Loucy (cell line): ENCODE measurements around the gene CRELD1.

ENCODE experiments used
- H2AFZ ChIP-seq: fragments of 200-600 bp; sonication (generic); 2 replicates; pipeline ENCODE4 v1.6.0; 2016; ENCODE audit warnings: antibody characterized with exemption, mild to moderate bottlenecking, low read length, moderate library complexity
- H3F3A ChIP-seq: fragments of 200-600 bp; 2 replicates; pipeline ENCODE4 v1.6.0; 2016; ENCODE audit warnings: antibody characterized with exemption, low read depth, mild to moderate bottlenecking
- H3K27me3 ChIP-seq: fragments of 200-600 bp; sonication (generic); 2 replicates; pipeline ENCODE4 v1.6.1; 2014; ENCODE audit warnings: low read length, mild to moderate bottlenecking; ENCODE audit not compliant: insufficient read depth, poor library complexity, severe bottlenecking
- H3K36me3 ChIP-seq: fragments of 200-600 bp; sonication (generic); 2 replicates; pipeline ENCODE4 v1.6.1; 2016; ENCODE audit warnings: low read length; ENCODE audit not compliant: insufficient read depth
- H3K4me1 ChIP-seq: fragments of 200-600 bp; sonication (generic); 2 replicates; pipeline ENCODE4 v1.5.1; 2014; ENCODE audit warnings: low read length, mild to moderate bottlenecking; ENCODE audit not compliant: insufficient read depth, poor library complexity, severe bottlenecking
- H3K4me2 ChIP-seq: fragments of 200-600 bp; sonication (generic); 2 replicates; pipeline ENCODE4 v1.6.0; 2014; ENCODE audit warnings: antibody characterized with exemption, low read length, low read depth, mild to moderate bottlenecking; ENCODE audit not compliant: poor library complexity, severe bottlenecking
- H3K4me3 ChIP-seq: fragments of 200-600 bp; sonication (generic); 2 replicates; pipeline ENCODE4 v1.5.1; 2014; ENCODE audit warnings: low read length, mild to moderate bottlenecking, mixed read lengths; ENCODE audit not compliant: poor library complexity, severe bottlenecking
- H3K79me2 ChIP-seq: fragments of 200-600 bp; sonication (generic); 2 replicates; pipeline ENCODE4 v1.6.1; 2014; ENCODE audit warnings: low read length; ENCODE audit not compliant: insufficient read depth
- H3K9ac ChIP-seq: fragments of 200-600 bp; sonication (generic); 2 replicates; pipeline ENCODE4 v1.6.0; 2014; ENCODE audit warnings: mild to moderate bottlenecking, low read depth, low read length, moderate library complexity; ENCODE audit not compliant: poor library complexity, severe bottlenecking
- H3K9me2 ChIP-seq: fragments of 200-600 bp; sonication (generic); replicated peaks from 2 replicates; pipeline ENCODE4 v1.6.1; 2016; ENCODE audit warnings: low read depth, low read length, mixed read lengths
- H3K9me3 ChIP-seq: fragments of 200-600 bp; sonication (generic); 2 replicates; pipeline ENCODE4 v1.6.1; 2014; ENCODE audit warnings: mild to moderate bottlenecking, antibody characterized with exemption, low read length, low read depth; ENCODE audit not compliant: insufficient read depth
- H4K20me1 ChIP-seq: fragments of 200-600 bp; sonication (generic); 2 replicates; pipeline ENCODE4 v1.6.0; 2014; ENCODE audit warnings: antibody characterized with exemption, low read length, mild to moderate bottlenecking; ENCODE audit not compliant: insufficient read depth, poor library complexity, severe bottlenecking
- EZH2phosphoT487 ChIP-seq: fragments of 200-600 bp; IDR thresholded peaks from 2 replicates; pipeline ENCODE4 v1.6.1; 2018; ENCODE audit warnings: antibody characterized with exemption, mild to moderate bottlenecking, moderate library complexity, borderline replicate concordance
- TF ChIP-seq, protein P1 (sequence below): fragments of 200-600 bp; sonication (generic); conservative IDR thresholded peaks from 2 replicates; pipeline ENCODE4 v1.5.1; 2014; ENCODE audit warnings: mild to moderate bottlenecking, antibody characterized with exemption, low read length

Gene CRELD1

DNA sequence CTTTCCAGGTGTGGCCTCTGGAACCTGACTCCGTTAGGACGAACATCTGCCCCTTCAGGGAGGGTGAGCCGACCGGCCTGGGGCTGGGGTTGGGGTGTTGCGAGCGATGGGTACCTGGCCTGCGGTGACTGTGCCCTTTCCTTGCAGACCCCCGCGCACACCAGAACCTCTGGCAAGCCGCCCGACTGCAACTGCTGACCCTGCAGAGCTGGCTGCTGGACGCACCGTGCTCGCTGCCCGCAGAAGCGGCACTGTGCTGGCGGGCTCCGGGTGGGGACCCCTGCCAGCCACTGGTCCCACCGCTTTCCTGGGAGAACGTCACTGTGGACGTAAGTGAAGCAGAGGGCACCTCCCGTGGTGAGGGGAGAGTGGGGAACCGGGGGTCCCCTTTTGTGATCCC lies 5.5 kb upstream of the CRELD1 start:
- no peaks in the 10 kb centered on the region for H3K79me2 ChIP-seq
- H4K20me1 ChIP-seq = no peaks in the 10 kb centered on the region
- no peak overlapping the region for H3K9ac ChIP-seq
- TF ChIP-seq, protein P1, sequence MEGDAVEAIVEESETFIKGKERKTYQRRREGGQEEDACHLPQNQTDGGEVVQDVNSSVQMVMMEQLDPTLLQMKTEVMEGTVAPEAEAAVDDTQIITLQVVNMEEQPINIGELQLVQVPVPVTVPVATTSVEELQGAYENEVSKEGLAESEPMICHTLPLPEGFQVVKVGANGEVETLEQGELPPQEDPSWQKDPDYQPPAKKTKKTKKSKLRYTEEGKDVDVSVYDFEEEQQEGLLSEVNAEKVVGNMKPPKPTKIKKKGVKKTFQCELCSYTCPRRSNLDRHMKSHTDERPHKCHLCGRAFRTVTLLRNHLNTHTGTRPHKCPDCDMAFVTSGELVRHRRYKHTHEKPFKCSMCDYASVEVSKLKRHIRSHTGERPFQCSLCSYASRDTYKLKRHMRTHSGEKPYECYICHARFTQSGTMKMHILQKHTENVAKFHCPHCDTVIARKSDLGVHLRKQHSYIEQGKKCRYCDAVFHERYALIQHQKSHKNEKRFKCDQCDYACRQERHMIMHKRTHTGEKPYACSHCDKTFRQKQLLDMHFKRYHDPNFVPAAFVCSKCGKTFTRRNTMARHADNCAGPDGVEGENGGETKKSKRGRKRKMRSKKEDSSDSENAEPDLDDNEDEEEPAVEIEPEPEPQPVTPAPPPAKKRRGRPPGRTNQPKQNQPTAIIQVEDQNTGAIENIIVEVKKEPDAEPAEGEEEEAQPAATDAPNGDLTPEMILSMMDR = no peak
- no peak for TF ChIP-seq EZH2phosphoT487
- no peak overlapping the region for H3K4me2 ChIP-seq
- H3K27me3 ChIP-seq = no peaks in the 10 kb centered on the region
- no peaks in the 10 kb centered on the region for H3F3A ChIP-seq
- no peaks in the 10 kb centered on the region for H3K9me2 ChIP-seq
- H3K36me3 ChIP-seq = no peaks in the 10 kb centered on the region
- H2AFZ ChIP-seq = no peak overlapping the region
- no peak overlapping the region for H3K4me3 ChIP-seq
- no peaks in the 10 kb centered on the region for H3K9me3 ChIP-seq
- no peaks in the 10 kb centered on the region for H3K4me1 ChIP-seq

DNA sequence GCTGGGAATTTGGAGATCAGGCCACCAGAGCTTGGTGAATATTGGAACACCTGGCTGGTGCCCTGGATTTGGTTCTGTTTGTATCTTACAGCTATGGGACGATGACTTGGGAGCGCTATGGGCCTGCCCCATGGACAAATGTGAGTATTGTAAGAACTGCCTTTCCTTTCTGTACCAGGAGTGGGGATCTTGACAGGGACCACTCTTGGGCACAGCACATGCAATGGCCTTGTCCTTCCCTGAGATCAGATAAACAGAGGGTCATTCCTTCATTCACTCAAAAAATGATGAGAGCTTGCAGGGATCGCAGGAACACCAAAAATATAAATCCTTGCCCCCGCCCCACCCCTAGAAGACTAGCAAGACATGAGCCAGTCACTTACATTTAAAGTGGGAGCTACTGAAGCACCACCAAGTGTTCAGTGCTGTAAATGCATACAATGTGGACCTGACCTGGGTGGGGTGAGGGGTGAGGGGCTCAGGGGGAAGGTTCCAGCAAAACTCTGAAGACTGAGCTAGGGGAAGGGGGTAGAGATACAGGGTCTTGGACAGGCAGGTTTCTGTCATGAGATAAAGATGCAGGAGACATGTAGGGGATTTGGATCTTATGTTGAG lies 2.7 kb upstream of the CRELD1 start:
- Histone ChIP-seq H3K36me3 (no peaks in the 10 kb centered on the region), H3K9me2 (no peaks in the 10 kb centered on the region), H3K27me3 (no peaks in the 10 kb centered on the region), H3K4me3 (no peak overlapping the region), H3K4me2 (no peak overlapping the region), H3K9ac (no peak overlapping the region), H3K79me2 (peaks cover 19% of the 10 kb centered on the region), H3K9me3 (no peaks in the 10 kb centered on the region), H4K20me1 (peaks cover 5% of the 10 kb centered on the region), H3F3A (no peaks in the 10 kb centered on the region), H3K4me1 (peaks cover 14% of the 10 kb centered on the region), H2AFZ (no peak overlapping the region)
- no peak for TF ChIP-seq EZH2phosphoT487
- TF ChIP-seq, protein P1 = peak; percentile 61

DNA sequence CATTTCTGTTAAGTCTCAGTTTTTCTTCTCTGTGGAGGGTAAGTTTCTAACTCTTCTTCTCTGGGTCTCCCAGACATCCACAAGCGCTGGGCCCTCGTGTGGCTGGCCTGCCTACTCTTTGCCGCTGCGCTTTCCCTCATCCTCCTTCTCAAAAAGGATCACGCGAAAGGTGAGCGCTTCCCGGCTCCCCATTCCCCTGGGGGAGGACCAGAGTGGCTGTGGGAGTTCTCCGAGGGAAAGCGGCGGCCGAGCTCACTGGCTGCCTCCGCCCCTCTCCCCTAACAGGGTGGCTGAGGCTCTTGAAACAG lies 1.1 kb upstream of the CRELD1 start:
- Histone ChIP-seq H3K9me2 (no peaks in the 10 kb centered on the region), H3K79me2 (peaks cover 28% of the 10 kb centered on the region), H3K4me3 (peak overlapping the region; percentile 81), H3K4me1 (peaks cover 23% of the 10 kb centered on the region), H3K36me3 (peaks cover 2% of the 10 kb centered on the region; the same call in 1 of the 2 replicates), H3K9ac (peak overlapping the region; percentile 83), H3K27me3 (no peaks in the 10 kb centered on the region), H4K20me1 (peaks cover 7% of the 10 kb centered on the region), H3K4me2 (peak overlapping the region; percentile 98), H2AFZ (peak overlapping the region; percentile 82), H3F3A (no peaks in the 10 kb centered on the region), H3K9me3 (no peaks in the 10 kb centered on the region)
- TF ChIP-seq EZH2phosphoT487 = no peak
- TF ChIP-seq, protein P1 = no peak
